Activated naive CD4-positive, alpha-beta T cell treated with anti-CD3 and anti-CD28 coated beads, Interleukin-2, amount 50 U/mL, for 16 hours (primary cell): ENCODE measurements around the gene NAP1L4.

Experiments
- DNase-seq: peaks from one replicate; pipeline ENCODE4 v3.0.0-alpha.2; 2020

NAP1L4 gene

GRCh38 chr11:2992997-2993325 is 832 bp upstream of the NAP1L4 start:
- no peak for DNase-seq

- DNase-seq = no peak
Measured at GRCh38 chr11:2991452-2992233, 486 bp downstream of the NAP1L4 start.

GRCh38 chr11:2990617-2991451 is 1.3 kb downstream of the NAP1L4 start:
- DNase-seq = peak; percentile 61

GRCh38 chr11:2989551-2989950 is 2.6 kb downstream of the NAP1L4 start:
- no peak for DNase-seq

- no peak for DNase-seq
Measured at GRCh38 chr11:2989006-2989405, 3.1 kb downstream of the NAP1L4 start.

GRCh38 chr11:2987881-2988861 is 4.0 kb downstream of the NAP1L4 start:
- DNase-seq = peak; percentile 55

- no peak for DNase-seq
Measured at GRCh38 chr11:2983908-2984307, 8.2 kb downstream of the NAP1L4 start.

GRCh38 chr11:2982214-2982613 is 9.9 kb downstream of the NAP1L4 start:
- DNase-seq = no peak

GRCh38 chr11:2981130-2981529 is 11.0 kb downstream of the NAP1L4 start:
- DNase-seq = no peak

GRCh38 chr11:2980168-2980840 is 11.8 kb downstream of the NAP1L4 start:
- DNase-seq = no peak

- DNase-seq = no peak
Measured at GRCh38 chr11:2977113-2977512, 15.0 kb downstream of the NAP1L4 start.

- DNase-seq = no peak
Measured at GRCh38 chr11:2976294-2977063, 15.7 kb downstream of the NAP1L4 start.

- DNase-seq = peak; percentile 38
Measured at GRCh38 chr11:2975594-2975993, 16.5 kb downstream of the NAP1L4 start.

GRCh38 chr11:2974272-2974671 is 17.9 kb downstream of the NAP1L4 start:
- DNase-seq = no peak

- DNase-seq = no peak
Measured at GRCh38 chr11:2968341-2968900, 23.7 kb downstream of the NAP1L4 start.

GRCh38 chr11:2964782-2965181 is 27.3 kb downstream of the NAP1L4 start:
- no peak for DNase-seq

- no peak for DNase-seq
Measured at GRCh38 chr11:2963761-2964160, 28.4 kb downstream of the NAP1L4 start.

- no peak for DNase-seq
Measured at GRCh38 chr11:2963112-2963754, 28.9 kb downstream of the NAP1L4 start.

GRCh38 chr11:2961080-2961479 is 31.0 kb downstream of the NAP1L4 start:
- no peak for DNase-seq

GRCh38 chr11:2960139-2960538 is 32.0 kb downstream of the NAP1L4 start:
- DNase-seq = no peak

GRCh38 chr11:2958251-2958650 is 33.9 kb downstream of the NAP1L4 start:
- DNase-seq = no peak
